ENCODE results near the gene IMPA2.

Gene IMPA2

DNA sequence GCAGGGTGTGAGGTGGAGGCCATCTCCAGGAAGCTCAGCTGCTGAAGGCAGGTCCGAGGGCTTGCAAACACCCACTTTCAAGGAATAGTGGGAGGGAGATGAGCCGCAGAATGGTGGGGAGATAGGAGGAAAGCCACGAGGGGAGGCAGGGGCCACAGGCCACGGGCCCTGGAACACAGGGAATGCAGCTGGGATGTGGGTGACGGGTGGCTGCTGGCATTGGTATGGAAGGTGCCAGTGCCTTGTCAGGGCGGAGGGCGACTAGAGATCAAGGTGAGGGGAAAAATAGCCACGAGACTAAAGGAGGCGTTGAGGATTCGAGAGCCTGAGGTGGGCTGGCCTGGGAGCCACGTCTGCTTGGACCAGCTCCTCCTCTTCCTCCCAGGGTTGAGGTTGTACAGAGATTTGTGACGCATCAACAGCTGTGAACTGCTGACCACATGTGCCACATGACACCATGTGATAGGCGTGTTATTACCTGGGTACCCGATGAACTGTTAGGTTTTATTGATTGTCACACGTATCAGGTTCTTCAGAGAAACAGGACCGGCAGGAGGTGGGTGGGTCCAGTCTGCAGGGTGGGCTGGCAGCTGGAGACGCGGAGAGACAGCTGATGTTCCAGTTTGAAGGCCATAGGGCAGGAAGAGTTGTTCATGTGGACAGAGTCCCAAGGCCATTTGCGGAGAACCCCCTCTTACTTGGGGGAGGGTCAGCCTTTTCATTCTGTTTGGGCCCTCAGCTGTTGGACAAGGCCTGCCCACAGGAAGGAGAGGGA is 9.9 kb downstream of the IMPA2 start:
- no peak for DNase-seq

DNA sequence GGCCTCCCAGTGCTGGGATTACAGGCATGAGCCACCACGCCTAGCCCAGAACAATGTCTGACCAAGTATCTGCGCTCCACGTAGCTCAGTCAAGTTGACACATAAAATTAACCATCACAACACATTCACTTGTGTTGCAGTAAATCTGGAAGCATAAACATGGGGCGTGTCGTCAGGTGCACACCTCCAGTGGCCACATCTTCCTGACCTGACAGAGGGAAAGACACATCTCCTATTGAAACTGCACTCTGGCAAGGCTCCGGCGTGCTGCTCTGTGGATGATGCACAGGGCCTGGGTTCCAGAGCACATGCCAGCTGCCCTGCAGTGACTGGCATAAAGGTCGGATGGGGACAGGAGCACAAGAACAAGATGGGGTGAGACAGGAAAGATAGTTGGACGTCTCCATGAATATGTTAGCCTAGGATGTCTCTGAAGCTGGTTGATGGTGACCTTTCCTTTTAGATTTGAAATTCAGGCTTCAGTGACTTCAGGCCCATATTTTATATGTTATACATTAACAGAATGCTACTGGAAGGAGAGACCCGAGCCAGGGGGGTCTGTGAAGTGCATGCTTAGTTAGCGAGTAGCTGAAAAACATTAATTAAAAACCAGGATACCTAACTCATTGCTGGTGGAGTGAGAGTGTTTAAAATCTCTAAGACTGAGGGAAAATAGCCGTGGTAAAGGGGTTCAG is 10.9 kb downstream of the IMPA2 start:
- DNase-seq: no peak

DNA sequence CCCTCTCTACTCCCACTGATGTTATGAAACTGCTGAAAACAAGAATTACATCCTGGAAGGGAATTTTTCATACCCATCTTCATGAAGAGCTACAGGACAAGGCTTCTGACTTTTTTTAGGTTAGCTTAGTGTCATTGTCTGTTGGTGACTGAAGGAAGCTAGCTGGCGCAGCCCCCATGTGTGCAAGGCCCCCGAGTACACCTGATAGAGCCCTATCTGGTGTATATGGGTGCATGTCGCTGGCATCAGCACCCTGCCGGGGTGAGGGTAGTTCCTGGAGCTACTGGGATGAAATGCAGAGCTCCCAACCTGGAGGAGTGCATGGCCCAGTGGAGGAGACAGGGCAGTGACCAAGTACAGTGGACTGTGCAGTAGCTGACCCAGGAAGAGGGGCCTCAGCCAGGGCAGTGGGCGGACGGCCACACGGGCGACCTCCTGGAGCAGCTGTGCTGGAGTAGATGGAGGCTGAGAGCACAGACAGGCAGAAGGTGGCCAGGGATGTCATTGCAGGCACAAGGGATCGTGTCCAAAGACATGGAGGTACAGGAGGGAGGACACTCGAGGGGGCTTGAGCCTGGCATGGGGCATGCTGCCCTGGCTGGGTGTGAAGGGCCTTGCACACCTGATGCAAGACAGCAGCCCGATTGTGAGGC is 12.1 kb downstream of the IMPA2 start:
- no peak for DNase-seq

- DNase-seq: no peak
Observed at GRCh38 chr18:11994336-11994702, 13.0 kb downstream of the IMPA2 start.

GRCh38 chr18:11994703-11995444 is 13.6 kb downstream of the IMPA2 start:
- DNase-seq: peak; percentile 42

DNA sequence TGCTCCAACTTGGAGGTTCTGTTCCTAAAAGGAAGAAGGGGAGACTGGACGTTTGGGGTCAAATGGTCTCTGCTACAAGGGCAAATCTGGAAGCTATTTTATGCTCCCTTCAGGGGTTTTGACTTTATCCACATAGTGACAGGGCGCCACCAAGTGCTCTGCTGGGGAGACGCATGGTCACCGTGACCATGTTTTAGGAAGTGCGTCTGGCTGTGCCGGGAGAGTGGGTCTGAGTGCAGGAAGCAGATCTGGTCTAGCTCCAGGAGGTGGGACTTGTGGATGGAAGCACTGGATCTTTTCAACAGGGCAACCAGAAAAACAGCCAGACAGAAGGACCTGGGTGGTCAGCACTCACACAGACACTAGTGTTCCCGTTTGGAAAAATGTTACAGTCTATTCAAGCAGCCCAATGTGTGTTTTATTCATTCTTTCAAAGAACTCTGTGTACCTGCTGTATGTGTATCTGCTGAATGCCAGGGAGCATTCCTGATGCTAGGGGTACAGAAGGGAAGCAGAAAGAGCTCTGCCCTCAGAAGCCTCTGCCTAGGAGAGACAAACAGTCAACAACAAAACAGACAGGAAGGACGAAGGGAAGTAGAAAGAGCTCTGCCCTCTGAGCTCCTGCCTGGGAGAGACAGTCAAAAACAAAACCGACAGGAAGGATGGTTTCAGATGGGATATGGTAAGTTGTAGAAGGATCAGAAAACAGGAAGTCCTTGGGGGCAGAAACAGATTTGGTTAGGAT is 14.3 kb downstream of the IMPA2 start:
- DNase-seq: peak; percentile 73

GRCh38 chr18:11996190-11996754 is 15.0 kb downstream of the IMPA2 start:
- no peak for DNase-seq

- DNase-seq: no peak
Observed at GRCh38 chr18:11996907-11997306, 15.6 kb downstream of the IMPA2 start.

- no peak for DNase-seq
Observed at GRCh38 chr18:11997466-11997865, 16.2 kb downstream of the IMPA2 start.

- no peak for DNase-seq
Observed at GRCh38 chr18:11998193-11998592, 16.9 kb downstream of the IMPA2 start.

- DNase-seq: no peak
Observed at GRCh38 chr18:11999429-11999828, 18.1 kb downstream of the IMPA2 start.

GRCh38 chr18:12000072-12000659 is 18.9 kb downstream of the IMPA2 start:
- no peak for DNase-seq

DNA sequence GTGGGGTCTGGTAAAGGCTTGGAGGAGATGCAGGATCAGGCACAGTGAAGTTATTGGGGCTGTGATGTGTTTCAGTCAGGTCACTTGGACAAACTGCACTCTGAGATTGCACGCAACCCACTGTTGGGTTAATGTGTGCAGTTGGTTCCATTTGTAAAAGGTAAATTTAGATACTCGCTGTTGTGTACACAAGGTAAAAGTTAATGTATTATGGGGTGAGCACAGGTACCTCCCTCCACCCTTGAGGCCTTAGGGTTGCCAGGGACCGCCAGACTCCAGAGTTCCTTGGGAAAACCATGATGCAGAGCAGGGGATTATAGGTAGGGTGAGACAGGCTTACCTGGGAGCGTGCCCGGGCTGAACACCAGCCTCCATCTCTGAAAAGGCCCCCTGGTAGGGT is 20.1 kb downstream of the IMPA2 start:
- no peak for DNase-seq

DNA sequence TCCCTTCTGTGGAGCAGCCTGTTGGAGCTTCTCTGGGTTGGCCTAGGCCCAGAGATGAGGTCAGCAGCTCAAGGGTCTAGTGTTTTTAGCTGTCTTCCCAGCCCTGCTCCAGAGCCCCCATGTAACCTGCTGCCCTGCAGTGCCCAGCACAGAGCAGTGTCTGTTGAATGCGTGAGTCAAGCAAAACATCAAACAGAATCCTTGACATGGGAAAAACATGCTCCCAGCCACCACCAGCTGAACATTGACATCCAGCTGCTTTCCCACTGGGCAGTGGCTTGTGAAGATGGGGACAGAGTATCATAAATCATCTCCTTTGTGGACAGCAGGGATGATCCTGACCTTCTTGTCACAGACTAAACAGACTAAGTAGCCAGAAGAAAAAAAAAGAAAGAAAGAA is 22.6 kb downstream of the IMPA2 start:
- no peak for DNase-seq

DNA sequence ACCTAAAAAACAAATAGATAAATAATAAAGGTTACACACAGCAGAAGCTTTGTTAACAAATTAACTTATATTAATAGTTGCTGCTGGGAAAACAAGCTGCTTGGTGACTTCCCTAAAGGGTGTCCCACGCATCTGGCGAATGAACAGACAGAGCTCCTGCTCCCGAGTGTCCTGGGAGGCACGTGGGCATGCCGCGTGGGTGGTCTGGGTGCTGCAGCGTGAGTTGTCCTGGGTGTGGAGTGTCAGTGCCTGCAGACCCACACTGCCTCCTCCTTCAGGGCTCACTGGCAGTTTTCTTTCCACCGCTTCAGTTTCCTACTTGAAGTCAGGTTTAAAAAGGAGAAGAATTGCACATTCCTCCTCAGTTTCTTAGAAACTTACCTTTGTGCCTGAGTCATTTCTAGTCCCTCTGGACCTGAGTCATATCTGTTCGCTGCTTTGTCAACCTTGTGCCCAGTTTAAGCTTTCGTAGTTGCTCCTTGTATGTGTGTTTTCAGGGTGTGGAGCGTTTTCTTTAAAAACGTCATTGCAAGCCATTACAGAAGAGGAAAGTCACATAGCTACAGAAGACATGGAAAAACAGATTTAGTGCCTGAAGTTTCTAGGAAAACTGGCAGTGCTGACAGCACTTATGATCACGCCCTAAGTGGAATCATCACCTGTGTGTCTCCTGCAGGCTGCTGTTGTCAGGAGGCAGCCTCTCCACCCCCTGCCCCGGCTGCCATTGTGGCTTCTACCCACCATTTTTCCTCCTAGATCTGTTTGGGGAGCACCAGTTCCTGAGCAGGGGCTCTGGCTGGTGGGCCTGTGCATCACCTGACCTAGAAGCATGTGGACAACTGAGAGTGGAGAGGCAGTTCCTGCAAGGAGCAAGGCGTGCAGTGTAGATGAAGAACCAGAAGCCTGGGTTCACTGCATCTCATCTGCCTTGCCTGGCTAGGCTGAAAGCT is 24.5 kb downstream of the IMPA2 start:
- no peak for DNase-seq

DNA sequence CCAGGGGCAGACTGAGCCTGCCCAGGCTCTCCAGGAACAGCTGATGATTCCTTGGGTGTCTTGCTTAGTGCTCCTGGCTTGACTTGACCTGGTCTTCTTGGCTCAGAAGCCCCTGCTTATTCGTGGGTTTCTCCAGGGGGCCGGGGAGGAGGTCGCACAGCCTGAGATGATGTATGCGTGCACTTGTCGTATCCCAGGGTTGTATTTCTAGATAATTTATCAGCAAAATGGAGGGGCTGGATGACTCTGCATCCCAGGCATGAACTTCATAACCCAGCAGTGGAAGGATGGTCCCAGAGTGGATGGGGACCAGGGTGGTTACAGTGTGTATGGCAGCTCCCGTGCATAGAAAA is 25.2 kb downstream of the IMPA2 start:
- DNase-seq: no peak

GRCh38 chr18:12007063-12007462 is 25.8 kb downstream of the IMPA2 start:
- no peak for DNase-seq

DNA sequence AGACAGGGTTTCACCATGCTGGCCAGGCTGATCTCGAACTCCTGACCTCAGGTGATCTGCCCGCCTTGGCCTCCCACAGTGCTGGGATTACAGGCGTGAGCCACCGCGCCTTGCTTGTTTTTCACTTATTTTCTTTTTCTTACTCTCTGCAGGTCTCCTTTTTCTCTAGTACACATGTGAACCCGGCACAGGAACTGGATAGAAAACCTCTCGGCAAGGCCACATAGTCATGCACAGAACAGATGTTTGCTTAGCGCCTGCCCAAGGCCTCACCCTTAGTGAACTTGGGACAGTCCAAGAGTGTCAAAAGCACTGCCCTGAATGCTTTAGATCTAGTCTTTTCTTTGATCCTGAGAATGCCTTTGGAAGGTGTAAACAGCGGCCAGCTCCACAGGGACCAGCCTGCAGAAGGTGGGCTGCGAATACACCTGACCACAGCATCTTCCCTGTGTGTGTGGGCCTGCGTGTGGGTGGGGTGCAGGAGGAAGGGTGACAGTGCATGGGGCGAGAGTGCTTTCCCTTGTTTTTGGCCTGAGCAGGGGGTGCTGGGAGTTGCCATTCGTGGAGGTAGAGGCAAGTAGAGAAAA is 27.0 kb downstream of the IMPA2 start:
- DNase-seq: no peak

DNA sequence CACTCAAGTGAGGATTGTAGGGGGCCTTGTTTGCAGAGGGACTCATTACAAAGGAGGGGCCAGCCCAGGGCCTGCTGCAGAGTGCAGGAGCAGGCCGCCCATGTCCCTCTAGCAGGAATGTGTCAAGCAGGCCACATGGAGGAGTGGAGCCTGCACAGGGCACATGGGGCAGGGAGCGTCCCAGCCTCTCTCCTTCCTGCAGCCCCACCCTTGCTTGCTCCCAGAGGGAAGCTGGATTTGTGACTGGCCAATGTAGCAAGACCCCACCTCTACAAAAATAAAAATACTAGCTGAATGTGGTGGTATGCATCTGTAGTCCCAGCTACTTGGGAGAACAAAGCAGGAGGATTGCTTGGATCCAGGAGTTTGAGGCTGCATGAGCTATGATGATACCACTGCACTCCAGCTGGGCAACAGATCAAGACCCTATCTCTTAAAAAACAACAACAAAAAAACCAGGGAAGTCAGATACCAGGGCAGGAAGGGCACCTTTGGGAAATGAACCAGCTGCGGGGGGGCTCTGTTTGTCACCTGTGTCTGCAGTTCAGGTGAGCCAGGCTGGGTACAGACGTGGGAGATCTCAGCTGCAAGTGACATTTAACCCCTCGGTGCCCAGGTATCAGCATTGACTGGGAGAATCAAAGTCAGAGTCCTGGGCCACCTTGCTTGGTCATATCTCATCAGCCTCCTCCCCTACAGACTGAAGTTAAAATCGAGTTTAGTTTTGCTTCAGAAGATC is 27.7 kb downstream of the IMPA2 start:
- no peak for DNase-seq
